Activated CD4-positive, CD25-positive, alpha-beta regulatory T cell treated with anti-CD3 and anti-CD28 coated beads, Interleukin-2, amount 50 U/mL, for 72 hours (primary cell): Measurements from ENCODE around the gene CYP2E1.
A peak's percentile ranks its signal among the peaks of the same experiment; 100 is the strongest.
"Not testable (repeated sequence)": the region's sequence is repeated elsewhere in the genome, so short reads cannot be mapped to it uniquely, and the experiment has no call there.

Experiments used
- DNase-seq: peaks from one replicate; pipeline ENCODE4 v3.0.0; 2021

CYP2E1 gene

GRCh38 chr10:133528845-133529575 lies 1.8 kb downstream of the CYP2E1 start:
- no peak for DNase-seq

GRCh38 chr10:133529576-133529946 lies 2.4 kb downstream of the CYP2E1 start:
- no peak for DNase-seq

- no peak for DNase-seq
These were observed 3.3 kb downstream of the CYP2E1 start for GRCh38 chr10:133530506-133530905.

- DNase-seq = no peak
These were observed 5.7 kb downstream of the CYP2E1 start for GRCh38 chr10:133532871-133533270.

GRCh38 chr10:133534417-133534816 lies 7.3 kb downstream of the CYP2E1 start:
- DNase-seq = no peak

GRCh38 chr10:133536198-133536597 lies 9.0 kb downstream of the CYP2E1 start:
- DNase-seq = no peak

- DNase-seq = no peak
These were observed 10.7 kb downstream of the CYP2E1 start for GRCh38 chr10:133537546-133538545.

GRCh38 chr10:133541441-133541975 lies 14.3 kb downstream of the CYP2E1 start:
- not testable (repeated sequence) for DNase-seq

- DNase-seq = no peak
These were observed 17.3 kb downstream of the CYP2E1 start for GRCh38 chr10:133544506-133544905.

GRCh38 chr10:133554600-133554999 lies 27.4 kb downstream of the CYP2E1 start:
- DNase-seq = no peak

GRCh38 chr10:133555521-133555920 lies 28.4 kb downstream of the CYP2E1 start:
- no peak for DNase-seq

GRCh38 chr10:133557381-133557780 lies 30.2 kb downstream of the CYP2E1 start:
- DNase-seq = no peak

GRCh38 chr10:133559216-133559615 lies 32.1 kb downstream of the CYP2E1 start:
- DNase-seq = no peak

GRCh38 chr10:133564816-133565215 lies 37.7 kb downstream of the CYP2E1 start:
- DNase-seq = no peak

- peak; percentile 43 for DNase-seq
These were observed 38.5 kb downstream of the CYP2E1 start, which contains the start of gene SYCE1 for GRCh38 chr10:133565441-133566294. Gene SYCE1 (minus strand): TSS chr10:133565583. CDS start chr10:133565529, 54 bp downstream.

- DNase-seq = no peak
These were observed 40.0 kb downstream of the CYP2E1 start for GRCh38 chr10:133567119-133567518.

- no peak for DNase-seq
These were observed 40.6 kb downstream of the CYP2E1 start for GRCh38 chr10:133567609-133568286.

GRCh38 chr10:133568287-133568614 lies 41.1 kb downstream of the CYP2E1 start:
- no peak for DNase-seq

- DNase-seq = not testable (repeated sequence)
These were observed 41.8 kb downstream of the CYP2E1 start for GRCh38 chr10:133568831-133569527.

GRCh38 chr10:133569801-133570200 lies 42.6 kb downstream of the CYP2E1 start:
- not testable (repeated sequence) for DNase-seq

GRCh38 chr10:133572055-133572454 lies 44.9 kb downstream of the CYP2E1 start:
- DNase-seq = not testable (repeated sequence)
